Thoracic aorta (tissue), 2 donors: ENCODE measurements around the gene CACNA1H. TPM values are rescaled to one million over a fixed set of nuclear protein-coding genes. Genes with fewer than 3 reads are reported as not detected.
"Not testable (repeated sequence)": the region's sequence is repeated elsewhere in the genome, so short reads cannot be mapped to it uniquely, and the experiment has no call there.

ENCODE experiments used
- ATAC-seq: fragments of 150-250 bp; one replicate; pipeline ENCODE4 v1.8.0; 2017; ENCODE audit warnings: low read depth; ENCODE audit not compliant: insufficient number of reproducible peaks, low FRiP score
- DNase-seq: peaks from one replicate; pipeline ENCODE4 v3.0.0-alpha.2; 2020; ENCODE audit warnings: low spot score
- H3K27ac ChIP-seq, 2 donors: fragments of 200-600 bp; sonication (generic); 1 replicate in 1 of 2; 2 replicates in 1 of 2; pipeline ENCODE4 v1.5.1; 2016; ENCODE audit warnings: mild to moderate bottlenecking in 2 of 2, moderate library complexity in 2 of 2
- H3K27me3 ChIP-seq: fragments of 200-600 bp; sonication (generic); replicated peaks from 2 replicates; pipeline ENCODE4 v1.6.0; 2016; ENCODE audit warnings: mild to moderate bottlenecking; ENCODE audit not compliant: insufficient read depth
- H3K36me3 ChIP-seq: fragments of 200-600 bp; sonication (generic); one replicate; pipeline ENCODE4 v1.5.1; 2016
- H3K4me1 ChIP-seq, 2 donors: fragments of 200-600 bp; sonication (generic); 1 replicate in 1 of 2; 2 replicates in 1 of 2; pipeline versions ENCODE4 v1.5.1 to v1.6.0; 2016; ENCODE audit warnings: low read depth in 2 of 2, mild to moderate bottlenecking in 1 of 2; ENCODE audit not compliant: control insufficient read depth in 1 of 2
- H3K4me3 ChIP-seq: fragments of 200-600 bp; sonication (generic); 2 replicates; pipeline ENCODE4 v1.5.1; 2016; ENCODE audit warnings: mild to moderate bottlenecking
- H3K9me3 ChIP-seq: fragments of 200-600 bp; sonication (generic); 2 replicates; pipeline ENCODE4 v1.5.1; 2016
- CTCF ChIP-seq: fragments of 200-600 bp; sonication (generic); IDR thresholded peaks from one replicate; pipeline ENCODE4 v1.5.1; 2019; ENCODE audit warnings: antibody characterized with exemption
- total RNA-seq, 2 donors: library from RNA; depleted of rRNA; stranded (reverse); fragments of >200 nt; gene quantifications; one replicate each; pipeline versions ENCODE4 v1.1.0 to v1.2.3, GENCODE V29; 2016

The CACNA1H gene
- total RNA-seq, 2 donors from 2014 or later = 14.7 to 33.0 TPM

GRCh38 chr16:1184156-1184868 is 31.4 kb downstream of the CACNA1H start:
- no peak for DNase-seq
- Histone ChIP-seq H3K36me3 (no peaks in the 10 kb centered on the region), H3K27ac (no peak overlapping the region), H3K27me3 (no peaks in the 10 kb centered on the region), H3K9me3 (no peaks in the 10 kb centered on the region), H3K4me3 (no peak overlapping the region), H3K4me1 (peaks cover 24 to 40% of the 10 kb centered on the region in 2 donors)
- TF ChIP-seq CTCF = no peak
- no peak for ATAC-seq

- no peaks in the 10 kb centered on the region for H3K36me3 ChIP-seq
- TF ChIP-seq CTCF = no peak
- H3K27me3 ChIP-seq = no peaks in the 10 kb centered on the region
- DNase-seq (no peak), ATAC-seq (no peak)
- H3K9me3 ChIP-seq = no peaks in the 10 kb centered on the region
- no peak overlapping the region for H3K27ac ChIP-seq
- no peak overlapping the region for H3K4me3 ChIP-seq
- H3K4me1 ChIP-seq = peaks cover 24 to 39% of the 10 kb centered on the region in 2 donors
Observed at GRCh38 chr16:1184980-1185379, 32.1 kb downstream of the CACNA1H start.

DNA sequence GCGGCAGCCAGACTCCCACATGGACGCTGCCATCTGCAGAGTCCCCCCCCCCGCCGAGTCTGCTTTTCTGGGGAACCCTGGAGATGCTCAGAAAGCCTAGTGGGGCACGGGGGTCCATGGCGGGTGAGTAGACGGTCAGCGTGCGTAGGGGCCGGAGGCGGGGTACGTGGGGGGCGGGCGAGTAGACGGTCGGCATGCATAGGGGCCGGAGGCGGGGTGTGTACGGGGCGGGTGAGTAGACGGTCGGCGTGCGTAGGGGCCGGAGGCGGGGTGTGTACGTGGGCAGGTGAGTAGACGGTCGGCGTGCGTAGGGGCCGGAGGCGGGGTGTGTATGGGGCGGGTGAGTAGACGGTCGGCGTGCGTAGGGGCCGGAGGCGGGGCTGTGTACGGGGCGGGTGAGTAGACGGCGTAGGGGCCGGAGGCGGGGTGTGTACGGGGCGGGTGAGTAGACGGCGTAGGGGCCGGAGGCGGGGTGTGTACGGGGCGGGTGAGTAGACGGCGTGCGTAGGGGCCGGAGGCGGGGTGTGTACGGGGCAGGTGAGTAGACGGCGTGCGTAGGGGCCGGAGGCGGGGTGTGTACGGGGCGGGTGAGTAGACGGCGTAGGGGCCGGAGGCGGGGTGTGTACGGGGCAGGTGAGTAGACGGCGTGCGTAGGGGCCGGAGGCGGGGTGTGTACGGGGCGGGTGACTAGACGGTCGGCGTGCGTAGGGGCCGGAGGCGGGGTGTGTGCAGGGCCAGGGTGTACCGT is 32.7 kb downstream of the CACNA1H start:
- DNase-seq, H3K27ac ChIP-seq, H3K4me3 ChIP-seq, H3K9me3 ChIP-seq, H3K27me3 ChIP-seq, ATAC-seq, H3K36me3 ChIP-seq: not testable (repeated sequence)
- peaks cover 20 to 32% of the 10 kb centered on the region in 2 donors for H3K4me1 ChIP-seq

DNA sequence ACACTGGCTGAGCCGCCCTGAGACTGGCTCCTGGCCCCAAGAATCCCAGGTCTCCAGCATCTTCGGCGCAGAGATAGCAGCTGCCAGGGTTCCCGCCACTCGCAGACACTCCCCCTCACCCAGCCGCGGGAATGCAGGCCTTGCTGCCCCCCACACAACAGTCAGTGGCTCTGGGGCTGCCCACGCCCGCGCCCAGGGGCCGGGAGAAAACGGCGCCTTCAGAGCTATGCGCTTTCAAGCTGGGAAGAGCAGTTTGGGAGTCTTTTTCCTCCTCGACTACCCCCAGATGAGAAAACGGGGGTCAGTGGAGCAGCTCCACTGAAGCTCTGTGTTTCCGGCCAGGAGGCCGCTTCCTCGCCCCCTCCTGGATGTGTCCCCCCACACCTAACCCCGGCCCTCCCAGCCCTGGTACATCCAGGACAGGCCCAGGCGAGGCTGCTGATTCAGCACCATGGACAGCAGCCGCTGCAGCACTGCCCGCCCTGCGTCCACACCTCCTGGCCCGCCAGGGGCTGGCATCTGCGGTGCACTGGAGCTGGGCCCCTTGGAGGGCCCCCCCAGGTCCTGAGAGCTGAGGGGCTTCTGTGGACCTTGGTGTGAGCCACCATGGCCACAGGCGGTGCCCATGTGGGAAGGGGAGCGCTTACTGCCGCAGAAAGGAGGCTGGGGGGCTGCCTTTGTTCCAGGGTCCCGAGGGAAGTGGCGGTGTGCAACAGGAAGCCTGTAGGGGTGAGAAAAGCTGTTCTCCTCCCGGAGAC is 35.7 kb downstream of the CACNA1H start:
- peak; percentile 10 for TF ChIP-seq CTCF
- no peaks in the 10 kb centered on the region for H3K27me3 ChIP-seq
- no peak for ATAC-seq
- peaks cover 0 to 3% of the 10 kb centered on the region in 2 donors for H3K4me1 ChIP-seq
- H3K4me3 ChIP-seq = no peak overlapping the region
- DNase-seq = no peak
- no peaks in the 10 kb centered on the region for H3K9me3 ChIP-seq
- no peaks in the 10 kb centered on the region for H3K36me3 ChIP-seq
- H3K27ac ChIP-seq = no peak overlapping the region

DNA sequence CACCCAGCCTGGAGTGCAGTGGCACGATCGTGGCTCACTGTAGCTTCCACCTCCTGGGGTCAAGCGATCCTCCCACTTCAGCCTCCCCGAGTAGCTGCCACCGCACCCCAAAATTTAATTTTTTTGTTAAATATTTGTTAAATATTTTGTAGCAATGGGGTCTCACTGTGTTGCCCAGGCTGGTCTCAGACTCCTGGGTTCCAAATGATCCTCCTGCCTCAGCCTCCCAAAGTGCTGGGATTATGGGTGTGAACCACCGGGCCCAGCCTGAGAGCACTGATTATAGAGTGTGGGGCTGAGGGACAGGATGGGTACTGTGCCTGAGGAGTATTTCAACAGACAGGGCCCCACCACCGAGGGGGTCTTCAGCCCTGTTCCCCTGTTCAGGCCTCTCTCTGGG is 36.5 kb downstream of the CACNA1H start:
- H3K36me3 ChIP-seq = no peaks in the 10 kb centered on the region
- ATAC-seq (no peak), DNase-seq (no peak)
- no peaks in the 10 kb centered on the region for H3K27me3 ChIP-seq
- H3K4me1 ChIP-seq = no peaks in the 10 kb centered on the region
- no peak for TF ChIP-seq CTCF
- no peak overlapping the region for H3K27ac ChIP-seq
- H3K4me3 ChIP-seq = no peak overlapping the region
- H3K9me3 ChIP-seq = no peaks in the 10 kb centered on the region

DNA sequence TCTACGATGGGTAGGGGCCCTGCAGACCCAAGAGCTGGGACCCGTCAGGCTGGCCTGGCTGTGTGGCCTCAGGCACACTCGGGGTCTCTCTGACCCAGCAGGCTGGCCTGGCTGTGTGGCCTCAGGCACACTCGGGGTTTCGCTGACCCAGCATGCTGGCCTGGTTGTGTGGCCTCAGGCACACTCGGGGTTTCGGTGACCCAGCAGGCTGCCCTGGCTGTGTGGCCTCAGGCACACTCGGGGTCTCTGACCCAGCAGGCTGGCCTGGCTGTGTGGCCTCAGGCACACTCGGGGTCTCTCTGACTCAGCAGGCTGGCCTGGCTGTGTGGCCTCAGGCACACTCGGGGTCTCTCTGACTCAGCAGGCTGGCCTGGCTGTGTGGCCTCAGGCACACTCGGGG is 37.9 kb downstream of the CACNA1H start:
- not testable (repeated sequence) for DNase-seq, H3K36me3 ChIP-seq, H3K9me3 ChIP-seq, H3K27me3 ChIP-seq, H3K4me1 ChIP-seq, H3K27ac ChIP-seq, ATAC-seq, H3K4me3 ChIP-seq
